IMR-90 (cell line): ENCODE data around the gene TMBIM1. TPM values are rescaled to one million over a fixed set of nuclear protein-coding genes. Genes with fewer than 3 reads are reported as not detected.

Experiments used
- ATAC-seq: fragments of 200-7000 bp; cut with Tn5 transposase; 2 replicates; pipeline ENCODE4 v1.9.1; 2020; ENCODE audit warnings: low read depth, mild to moderate bottlenecking, moderate library complexity
- BruUV-seq: library from RNA; stranded (reverse); fragments of 400-500 nt; replicated peaks from 2 replicates; lab custom pipeline; 2021; lab: Mats Ljungman, UMichigan
- CTCF ChIA-PET: fragments of 300-600 bp; formaldehyde crosslinking; extraction: SDS; loops from one replicate; lab custom pipeline; 2021; ENCODE audit warnings: antibody characterized with exemption; lab: Yijun Ruan, JAX
- POLR2A ChIA-PET: fragments of 300-600 bp; sonication (Branson Sonifier 250); formaldehyde crosslinking; loops from one replicate; lab custom pipeline; 2022; ENCODE audit warnings: antibody characterized with exemption; ENCODE audit not compliant: unreplicated experiment; lab: Charles Lee
- DNase-seq: peaks from one replicate; pipeline ENCODE4 v3.0.0; 2013
- H2AFZ ChIP-seq: replicated peaks from 2 replicates; pipeline ENCODE3; 2013; ENCODE audit warnings: low read length, mild to moderate bottlenecking; ENCODE audit not compliant: poor library complexity
- H2AK5ac ChIP-seq: 2 replicates; pipeline ENCODE4 v1.6.1; 2013; ENCODE audit warnings: low read depth, low read length, inconsistent platforms
- H2AK9ac ChIP-seq: replicated peaks from 2 replicates; pipeline ENCODE3; 2013; ENCODE audit warnings: mild to moderate bottlenecking, low read depth, low read length, moderate library complexity; ENCODE audit not compliant: poor library complexity
- H2BK120ac ChIP-seq: 2 replicates; pipeline ENCODE4 v1.6.1; 2013; ENCODE audit warnings: low read depth, low read length, inconsistent platforms
- H2BK15ac ChIP-seq: 3 replicates; pipeline ENCODE4 v1.6.1; 2013; ENCODE audit warnings: low read depth, low read length, inconsistent platforms
- H2BK20ac ChIP-seq: 2 replicates; pipeline ENCODE4 v1.6.1; 2013; ENCODE audit warnings: low read depth, mild to moderate bottlenecking, inconsistent platforms, low read length, moderate library complexity
- H2BK5ac ChIP-seq: 2 replicates; pipeline ENCODE4 v1.6.1; 2013; ENCODE audit warnings: mild to moderate bottlenecking, low read depth, low read length, inconsistent platforms; ENCODE audit not compliant: poor library complexity, severe bottlenecking
- H3K14ac ChIP-seq: replicated peaks from 2 replicates; pipeline ENCODE4 v1.6.1; 2013; ENCODE audit warnings: low read depth, low read length, inconsistent platforms
- H3K18ac ChIP-seq: 2 replicates; pipeline ENCODE4 v1.6.1; 2013; ENCODE audit warnings: low read depth, low read length, control low read depth
- H3K23ac ChIP-seq: 2 replicates; pipeline ENCODE4 v1.6.1; 2013; ENCODE audit warnings: low read depth, low read length, inconsistent platforms
- H3K27ac ChIP-seq: 2 replicates; pipeline ENCODE4 v1.5.1; 2013; ENCODE audit warnings: mild to moderate bottlenecking, control low read depth, low read length; ENCODE audit not compliant: insufficient read depth
- H3K27me3 ChIP-seq: 2 replicates; pipeline ENCODE4 v1.6.1; 2013; ENCODE audit warnings: low read length; ENCODE audit not compliant: control insufficient read depth, insufficient read depth
- H3K36me3 ChIP-seq: 2 replicates; pipeline ENCODE4 v1.6.1; 2013; ENCODE audit warnings: low read length, mixed read lengths; ENCODE audit not compliant: control insufficient read depth, insufficient read depth
- H3K4ac ChIP-seq: 2 replicates; pipeline ENCODE4 v1.6.1; 2013; ENCODE audit warnings: low read depth, low read length, inconsistent platforms
- H3K4me1 ChIP-seq: 2 replicates; pipeline ENCODE4 v1.6.1; 2013; ENCODE audit warnings: low read length, mixed read lengths; ENCODE audit not compliant: control insufficient read depth, insufficient read depth
- H3K4me2 ChIP-seq: 2 replicates; pipeline ENCODE4 v1.6.1; 2013; ENCODE audit warnings: low read depth, mild to moderate bottlenecking, control low read depth, low read length, moderate library complexity
- H3K4me3 ChIP-seq: 2 replicates; pipeline ENCODE4 v1.5.1; 2013; ENCODE audit warnings: low read depth, mild to moderate bottlenecking, control low read depth, low read length, moderate library complexity; ENCODE audit not compliant: insufficient read depth
- H3K56ac ChIP-seq: 2 replicates; pipeline ENCODE4 v1.6.1; 2013; ENCODE audit warnings: low read length, inconsistent platforms; ENCODE audit not compliant: insufficient read depth; ENCODE audit errors: extremely low read depth
- H3K79me1 ChIP-seq, 2 experiments: 2 replicates each; pipeline ENCODE4 v1.6.1; 2013; ENCODE audit warnings: low read length in 2 of 2, inconsistent platforms in 1 of 2, low read depth in 1 of 2
- H3K9ac ChIP-seq: 2 replicates; pipeline ENCODE4 v1.6.1; 2013; ENCODE audit warnings: low read depth, low read length, control low read depth
- H3K9me1 ChIP-seq: 2 replicates; pipeline ENCODE4 v1.6.1; 2013; ENCODE audit warnings: low read length, inconsistent platforms; ENCODE audit not compliant: insufficient read depth
- H3K9me3 ChIP-seq: 2 replicates; pipeline ENCODE4 v1.6.1; 2013; ENCODE audit warnings: low read length; ENCODE audit not compliant: control insufficient read depth, insufficient read depth
- H4K20me1 ChIP-seq: 2 replicates; pipeline ENCODE4 v1.6.1; 2013; ENCODE audit warnings: low read length, inconsistent platforms; ENCODE audit not compliant: insufficient read depth
- H4K5ac ChIP-seq: 2 replicates; pipeline ENCODE4 v1.6.1; 2013; ENCODE audit warnings: mild to moderate bottlenecking, low read depth, low read length, control low read depth
- H4K8ac ChIP-seq, 2 experiments: 2 replicates each; pipeline ENCODE4 v1.6.1; 2013; ENCODE audit warnings: low read depth in 2 of 2, low read length in 2 of 2, control low read depth in 1 of 2, inconsistent platforms in 1 of 2
- H4K91ac ChIP-seq: 2 replicates; pipeline ENCODE4 v1.6.1; 2013; ENCODE audit warnings: low read depth, low read length, inconsistent platforms; ENCODE audit not compliant: insufficient read depth
- BHLHE40 ChIP-seq: fragments of 150-350 bp; IDR thresholded peaks from 2 replicates; pipeline ENCODE4 v1.6.1; 2016; ENCODE audit warnings: mild to moderate bottlenecking, low read depth, low read length
- CEBPB ChIP-seq: IDR thresholded peaks from 2 replicates; pipeline ENCODE4 v1.6.1; 2012; ENCODE audit warnings: low read depth, low read length, improper control_type of control experiment
- CHD1 ChIP-seq: IDR thresholded peaks from 2 replicates; pipeline ENCODE4 v1.6.1; 2012; ENCODE audit warnings: low read depth, low read length, improper control_type of control experiment
- MAFK ChIP-seq: IDR thresholded peaks from 2 replicates; pipeline ENCODE4 v1.6.1; 2012; ENCODE audit warnings: low read depth, low read length, improper control_type of control experiment
- MXI1 ChIP-seq: IDR thresholded peaks from 2 replicates; pipeline ENCODE4 v1.6.1; 2012; ENCODE audit warnings: low read depth, mild to moderate bottlenecking, low read length, moderate library complexity, borderline replicate concordance
- NFE2L2 ChIP-seq: fragments of 150-350 bp; IDR thresholded peaks from 2 replicates; pipeline ENCODE4 v1.6.1; 2016; ENCODE audit warnings: low read depth, mild to moderate bottlenecking, low read length
- POLR2A ChIP-seq: IDR thresholded peaks from 2 replicates; pipeline ENCODE4 v1.6.1; 2012; ENCODE audit warnings: mild to moderate bottlenecking, low read depth, low read length
- RCOR1 ChIP-seq: IDR thresholded peaks from 2 replicates; pipeline ENCODE4 v1.6.1; 2012; ENCODE audit warnings: mild to moderate bottlenecking, low read length, improper control_type of control experiment; ENCODE audit not compliant: insufficient replicate concordance
- SMC3 ChIP-seq: fragments of 150-350 bp; IDR thresholded peaks from 2 replicates; pipeline ENCODE4 v1.6.1; 2016; ENCODE audit warnings: low read depth, mild to moderate bottlenecking, antibody characterized with exemption, low read length, moderate library complexity
- WGBS, 2 experiments: methylation state at CpG; one replicate each; pipeline versions ENCODE4 v1.1.5 to v1.1.7; 2013; ENCODE audit warnings: missing lambda C conversion rate in 2 of 2; ENCODE audit not compliant: insufficient read length in 1 of 2; ENCODE audit errors: extremely low coverage in 2 of 2; 5-methylcytosine and 5-hydroxymethylcytosine counted together
- dilution Hi-C: fragments of 300-500 bp; cut with HindIII; formaldehyde crosslinking; loops from one replicate; pipeline ENCODE4 v1.14.3; 2018; ENCODE audit warnings: low sequenced_read_pairs; ENCODE audit not compliant: unreplicated experiment
- in situ Hi-C: fragments of 300-500 bp; cut with MboI; formaldehyde crosslinking; loops from 3 replicates; pipeline ENCODE4 v1.14.3; 2019; ENCODE audit warnings: low sequenced_read_pairs, inconsistent platforms, mixed read lengths
- intact Hi-C: fragments of 100-400 bp; cut with micrococcal nuclease; formaldehyde crosslinking; loops from 2 replicates; pipeline ENCODE4 v1.10.0; 2022
- polyA plus RNA-seq, 3 experiments: library from polyadenylated mRNA; depleted of rRNA; stranded (reverse); fragments of >200 nt; gene quantifications; 2 replicates each; pipeline ENCODE4 v1.2.3, GENCODE V29; 2012; ENCODE audit warnings: low replicate concordance in 1 of 3
- total RNA-seq: library from RNA; depleted of rRNA; stranded (reverse); fragments of >200 nt; gene quantifications from 2 replicates; pipeline ENCODE4 v1.2.3, GENCODE V29; 2012
- TF ChIP-seq, protein P1 (sequence below): conservative IDR thresholded peaks from 2 replicates; pipeline ENCODE4 v1.5.1; 2012; ENCODE audit warnings: mild to moderate bottlenecking, low read depth, low read length, improper control_type of control experiment
- TF ChIP-seq, protein P2 (sequence below): fragments of 150-350 bp; IDR thresholded peaks from 2 replicates; pipeline ENCODE4 v1.6.1; 2016; ENCODE audit warnings: low read depth, mild to moderate bottlenecking, low read length, moderate library complexity, borderline replicate concordance
- TF ChIP-seq, protein P3 (sequence below): fragments of 150-350 bp; IDR thresholded peaks from 2 replicates; pipeline ENCODE4 v1.6.1; 2017; ENCODE audit warnings: mild to moderate bottlenecking, antibody characterized with exemption, low read length, low read depth

TMBIM1 gene
- total and polyA plus RNA-seq, 2 of the 4 experiments (the other 2 are of a cell fraction): 84.6 to 102 TPM

DNA sequence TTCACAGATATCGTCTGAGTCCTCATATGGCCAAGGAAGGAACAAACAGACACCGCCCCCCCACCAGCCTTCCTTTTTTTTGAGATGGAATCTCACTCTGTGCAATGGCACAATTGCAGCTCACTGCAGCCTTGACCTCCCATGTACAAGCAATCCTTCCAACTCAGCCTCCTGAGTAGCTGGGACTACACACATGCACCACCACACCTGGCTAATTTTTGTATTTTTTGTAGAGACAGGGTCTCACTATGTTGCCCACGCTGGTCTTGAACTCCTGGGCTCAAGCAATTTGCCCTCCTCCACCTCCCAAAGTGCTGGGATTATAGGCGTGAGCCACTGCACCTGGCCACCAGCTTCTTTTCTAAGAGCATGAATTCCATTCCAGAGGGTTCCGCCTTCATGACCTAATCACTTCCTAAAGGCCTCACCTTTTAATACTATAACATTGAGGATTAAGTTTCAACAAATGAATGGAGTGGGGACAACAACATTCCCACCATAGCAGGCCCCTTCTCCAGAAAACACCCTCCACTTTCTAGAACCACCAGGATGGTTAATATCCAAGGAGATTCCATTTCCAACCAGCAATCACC, 2.2 kb upstream of the TMBIM1 start:
- POLR2A ChIA-PET: no interaction called here
- Histone ChIP-seq H4K20me1 (peaks cover 9% of the 10 kb centered on the region; the same call in 1 of the 2 replicates), H2AK5ac (no peak overlapping the region), H3K4ac (peak overlapping the region; percentile 16; the same call in 1 of the 2 replicates), H3K23ac (no peak overlapping the region), H2BK15ac (no peak overlapping the region), H3K4me3 (no peak overlapping the region), H3K4me1 (peaks cover 20% of the 10 kb centered on the region), H2BK120ac (no peak overlapping the region), H3K9me1 (peaks cover 23% of the 10 kb centered on the region), H3K4me2 (no peak overlapping the region), H3K79me1 (peaks cover 15 to 27% of the 10 kb centered on the region in 2 experiments; a peak in 3 of 4 replicates), H3K36me3 (no peaks in the 10 kb centered on the region), H3K9me3 (no peaks in the 10 kb centered on the region), H3K27ac (no peak overlapping the region), H3K27me3 (no peaks in the 10 kb centered on the region), H2BK5ac (no peak overlapping the region), H2AK9ac (peak overlapping the region; percentile 18), H4K91ac (no peak overlapping the region; the same call in 1 of the 2 replicates), H4K8ac (0 out of 4 replicates have a peak overlapping the region, but pooled peaks of 1 of the 2 experiments have one; percentile 26), H2BK20ac (no peak overlapping the region; the same call in 1 of the 2 replicates), H3K18ac (no peak overlapping the region), H3K14ac (no peak overlapping the region), H3K9ac (no peak overlapping the region), H3K56ac (no peak overlapping the region), H2AFZ (peak overlapping the region; percentile 45), H4K5ac (no peak overlapping the region)
- DNase-seq (no peak), ATAC-seq (no peak)
- in situ Hi-C loops: no loop called here
- dilution Hi-C loops: no loop called here
- CTCF ChIA-PET: no interaction called here
- 80% methylated on average over 3 of the region's 5 CpGs; no CpG with 5 or more reads in 1 of the 2 experiments for WGBS, 2 experiments
- no TSS peak for BruUV-seq
- intact Hi-C loops: loop anchor here (5.0 kb wide), 1 partner anchor 353 kb away; no protein-coding TSS in a partner anchor
- TF ChIP-seq BHLHE40 (no peak), POLR2A (no peak), RCOR1 (no peak), SMC3 (no peak), MAFK (no peak), MXI1 (no peak), NFE2L2 (no peak), CEBPB (no peak), CHD1 (no peak)
- TF ChIP-seq, protein P1, sequence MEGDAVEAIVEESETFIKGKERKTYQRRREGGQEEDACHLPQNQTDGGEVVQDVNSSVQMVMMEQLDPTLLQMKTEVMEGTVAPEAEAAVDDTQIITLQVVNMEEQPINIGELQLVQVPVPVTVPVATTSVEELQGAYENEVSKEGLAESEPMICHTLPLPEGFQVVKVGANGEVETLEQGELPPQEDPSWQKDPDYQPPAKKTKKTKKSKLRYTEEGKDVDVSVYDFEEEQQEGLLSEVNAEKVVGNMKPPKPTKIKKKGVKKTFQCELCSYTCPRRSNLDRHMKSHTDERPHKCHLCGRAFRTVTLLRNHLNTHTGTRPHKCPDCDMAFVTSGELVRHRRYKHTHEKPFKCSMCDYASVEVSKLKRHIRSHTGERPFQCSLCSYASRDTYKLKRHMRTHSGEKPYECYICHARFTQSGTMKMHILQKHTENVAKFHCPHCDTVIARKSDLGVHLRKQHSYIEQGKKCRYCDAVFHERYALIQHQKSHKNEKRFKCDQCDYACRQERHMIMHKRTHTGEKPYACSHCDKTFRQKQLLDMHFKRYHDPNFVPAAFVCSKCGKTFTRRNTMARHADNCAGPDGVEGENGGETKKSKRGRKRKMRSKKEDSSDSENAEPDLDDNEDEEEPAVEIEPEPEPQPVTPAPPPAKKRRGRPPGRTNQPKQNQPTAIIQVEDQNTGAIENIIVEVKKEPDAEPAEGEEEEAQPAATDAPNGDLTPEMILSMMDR: no peak
- TF ChIP-seq, protein P2, sequence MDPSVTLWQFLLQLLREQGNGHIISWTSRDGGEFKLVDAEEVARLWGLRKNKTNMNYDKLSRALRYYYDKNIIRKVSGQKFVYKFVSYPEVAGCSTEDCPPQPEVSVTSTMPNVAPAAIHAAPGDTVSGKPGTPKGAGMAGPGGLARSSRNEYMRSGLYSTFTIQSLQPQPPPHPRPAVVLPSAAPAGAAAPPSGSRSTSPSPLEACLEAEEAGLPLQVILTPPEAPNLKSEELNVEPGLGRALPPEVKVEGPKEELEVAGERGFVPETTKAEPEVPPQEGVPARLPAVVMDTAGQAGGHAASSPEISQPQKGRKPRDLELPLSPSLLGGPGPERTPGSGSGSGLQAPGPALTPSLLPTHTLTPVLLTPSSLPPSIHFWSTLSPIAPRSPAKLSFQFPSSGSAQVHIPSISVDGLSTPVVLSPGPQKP: no peak
- TF ChIP-seq, protein P3, sequence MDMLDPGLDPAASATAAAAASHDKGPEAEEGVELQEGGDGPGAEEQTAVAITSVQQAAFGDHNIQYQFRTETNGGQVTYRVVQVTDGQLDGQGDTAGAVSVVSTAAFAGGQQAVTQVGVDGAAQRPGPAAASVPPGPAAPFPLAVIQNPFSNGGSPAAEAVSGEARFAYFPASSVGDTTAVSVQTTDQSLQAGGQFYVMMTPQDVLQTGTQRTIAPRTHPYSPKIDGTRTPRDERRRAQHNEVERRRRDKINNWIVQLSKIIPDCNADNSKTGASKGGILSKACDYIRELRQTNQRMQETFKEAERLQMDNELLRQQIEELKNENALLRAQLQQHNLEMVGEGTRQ: no peak
